Fibroblast of the aortic adventitia (primary cell): ENCODE measurements around the gene TLR7. TPM values are rescaled to one million over a fixed set of nuclear protein-coding genes. Genes with fewer than 3 reads are reported as not detected.

Source experiments
- DNase-seq: peaks from one replicate; pipeline ENCODE4 v3.0.0-alpha.2; 2010; ENCODE audit warnings: low read depth
- H3K4me3 ChIP-seq: 2 replicates; pipeline ENCODE4 v1.5.1; 2011; ENCODE audit warnings: low read depth, mild to moderate bottlenecking, control low read depth, low read length, moderate library complexity
- total RNA-seq: library from RNA; depleted of rRNA; stranded (reverse); fragments of >200 nt; gene quantifications from 2 replicates; pipeline ENCODE4 v1.2.3, GENCODE V29; 2012; ENCODE audit warnings: low replicate concordance
- TF ChIP-seq, protein P1 (sequence below): IDR thresholded peaks from 2 replicates; pipeline ENCODE4 v1.5.1; 2011; ENCODE audit warnings: mild to moderate bottlenecking, low read length, control low read depth, inconsistent platforms; ENCODE audit not compliant: insufficient read depth

TLR7 gene
- total RNA-seq, 1 donor: not detected

DNA sequence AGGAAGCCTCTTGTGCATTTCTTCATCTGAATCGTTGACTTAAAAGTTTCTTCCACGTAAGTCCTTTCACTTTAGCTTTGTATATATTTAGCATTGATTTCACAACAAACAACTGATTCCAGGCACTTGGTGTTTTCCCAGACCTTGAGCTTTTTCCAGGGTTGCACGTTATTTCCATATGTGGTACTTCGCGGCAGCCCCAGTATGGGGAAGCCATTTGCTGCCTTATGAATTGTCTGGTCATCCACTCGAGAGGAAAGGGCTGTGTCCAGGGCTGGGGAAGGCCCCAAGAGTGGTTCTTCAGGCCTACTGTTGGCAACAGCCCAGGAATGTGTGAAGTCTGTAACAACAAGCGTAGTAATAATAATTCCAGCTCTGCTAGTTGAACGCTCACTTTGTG lies 36.8 kb downstream of the TLR7 start:
- TF ChIP-seq, protein P1, sequence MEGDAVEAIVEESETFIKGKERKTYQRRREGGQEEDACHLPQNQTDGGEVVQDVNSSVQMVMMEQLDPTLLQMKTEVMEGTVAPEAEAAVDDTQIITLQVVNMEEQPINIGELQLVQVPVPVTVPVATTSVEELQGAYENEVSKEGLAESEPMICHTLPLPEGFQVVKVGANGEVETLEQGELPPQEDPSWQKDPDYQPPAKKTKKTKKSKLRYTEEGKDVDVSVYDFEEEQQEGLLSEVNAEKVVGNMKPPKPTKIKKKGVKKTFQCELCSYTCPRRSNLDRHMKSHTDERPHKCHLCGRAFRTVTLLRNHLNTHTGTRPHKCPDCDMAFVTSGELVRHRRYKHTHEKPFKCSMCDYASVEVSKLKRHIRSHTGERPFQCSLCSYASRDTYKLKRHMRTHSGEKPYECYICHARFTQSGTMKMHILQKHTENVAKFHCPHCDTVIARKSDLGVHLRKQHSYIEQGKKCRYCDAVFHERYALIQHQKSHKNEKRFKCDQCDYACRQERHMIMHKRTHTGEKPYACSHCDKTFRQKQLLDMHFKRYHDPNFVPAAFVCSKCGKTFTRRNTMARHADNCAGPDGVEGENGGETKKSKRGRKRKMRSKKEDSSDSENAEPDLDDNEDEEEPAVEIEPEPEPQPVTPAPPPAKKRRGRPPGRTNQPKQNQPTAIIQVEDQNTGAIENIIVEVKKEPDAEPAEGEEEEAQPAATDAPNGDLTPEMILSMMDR: no peak
- no peak overlapping the region for H3K4me3 ChIP-seq
- no peak for DNase-seq

DNA sequence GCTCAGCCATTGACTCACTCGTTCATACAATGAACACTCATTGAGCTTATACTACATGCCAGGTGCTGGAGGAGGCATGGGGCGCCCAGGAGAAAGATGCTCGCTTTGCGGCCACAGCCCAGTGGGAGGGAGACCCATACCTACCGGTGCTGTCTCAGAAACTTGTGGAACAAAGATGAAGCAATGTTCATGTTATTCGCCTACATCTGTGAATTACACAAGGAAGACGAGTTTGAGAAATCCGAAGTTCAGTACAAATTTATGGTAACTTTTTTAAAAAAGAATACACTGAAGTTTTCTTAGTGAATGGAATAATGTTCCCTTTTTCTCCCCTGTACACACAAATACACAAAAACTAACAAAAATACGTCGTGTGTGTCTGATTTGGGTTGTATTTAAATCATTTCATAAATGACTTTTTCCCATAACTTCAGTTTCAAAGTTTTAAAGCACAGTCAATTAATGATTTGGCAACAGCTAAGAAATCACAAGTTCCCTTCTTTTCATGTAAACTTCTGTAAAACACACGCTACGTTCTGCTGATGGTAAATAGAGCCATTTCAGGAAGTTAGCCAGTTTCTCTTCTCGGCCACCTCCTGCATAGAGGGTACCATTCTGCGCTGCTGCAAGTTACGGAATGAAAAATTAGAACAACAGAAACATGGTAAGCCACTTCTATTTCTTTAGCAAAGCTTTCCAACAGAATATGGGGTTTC lies 39.3 kb downstream of the TLR7 start, which contains the start of gene TLR8:
Gene TLR8, plus strand, starts transcription at position 575 of the 716 bp plus-strand sequence. Its CDS starts 87 bp downstream, at position 662.
- DNase-seq: no peak
- TF ChIP-seq, protein P1: no peak
- no peak within 1 kb of the TSS for H3K4me3 ChIP-seq

DNA sequence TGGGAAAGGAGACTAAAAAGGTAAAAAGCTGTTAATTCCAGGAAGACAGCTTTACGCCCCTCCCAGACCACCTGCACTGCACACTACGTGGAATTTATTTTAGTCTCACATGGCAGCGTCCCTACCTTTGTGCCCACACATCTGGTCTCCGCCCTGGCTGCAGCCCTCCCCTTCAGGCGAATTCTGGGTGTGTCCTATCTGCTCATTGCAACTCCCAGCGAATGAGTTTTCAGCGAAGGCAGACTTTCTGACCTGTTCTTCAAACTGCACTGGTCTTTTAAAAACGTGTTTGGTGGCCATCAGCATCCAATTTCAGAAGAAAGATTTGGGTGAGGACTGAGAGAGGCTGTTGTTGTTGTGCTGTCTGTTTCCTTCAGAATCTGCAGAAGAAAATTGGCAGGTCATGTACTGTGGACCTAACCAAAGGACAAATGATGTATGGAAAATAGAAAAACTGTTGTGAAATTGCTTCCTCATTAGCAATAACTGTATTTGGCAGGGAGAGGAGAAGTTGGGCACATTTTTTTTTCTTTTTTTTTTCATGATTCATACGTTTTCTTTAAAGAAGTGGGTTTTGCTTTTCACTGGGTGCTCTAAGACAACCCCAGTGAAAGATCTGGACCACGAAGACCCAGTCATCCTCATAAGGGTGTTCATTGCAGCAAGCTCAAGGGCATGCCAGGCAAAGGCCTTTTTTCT lies 43.7 kb downstream of the TLR7 start:
- DNase-seq: no peak

DNA sequence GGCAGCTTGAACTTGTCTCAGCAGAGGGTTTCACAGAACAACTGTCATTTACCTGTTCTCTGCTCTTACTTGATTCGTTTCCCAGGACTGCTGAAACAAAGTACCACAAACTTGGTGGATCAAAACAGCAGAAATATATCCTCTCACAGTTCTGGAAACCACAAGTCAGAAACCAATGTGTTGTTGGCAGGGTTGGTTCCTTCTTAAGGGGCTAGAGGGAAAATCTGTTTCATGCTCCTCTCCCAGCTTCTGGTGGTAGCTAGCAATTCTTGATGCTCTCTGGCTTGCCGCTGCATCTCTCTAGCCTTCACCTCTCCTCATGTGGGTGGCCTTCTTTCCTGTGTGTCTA lies 44.2 kb downstream of the TLR7 start:
- TF ChIP-seq, protein P1: no peak
- H3K4me3 ChIP-seq: no peak overlapping the region
- no peak for DNase-seq

More for the DNA sequence above, 43.7 kb downstream of the TLR7 start:
- H3K4me3 ChIP-seq: no peak overlapping the region
- TF ChIP-seq, protein P1: no peak

DNA sequence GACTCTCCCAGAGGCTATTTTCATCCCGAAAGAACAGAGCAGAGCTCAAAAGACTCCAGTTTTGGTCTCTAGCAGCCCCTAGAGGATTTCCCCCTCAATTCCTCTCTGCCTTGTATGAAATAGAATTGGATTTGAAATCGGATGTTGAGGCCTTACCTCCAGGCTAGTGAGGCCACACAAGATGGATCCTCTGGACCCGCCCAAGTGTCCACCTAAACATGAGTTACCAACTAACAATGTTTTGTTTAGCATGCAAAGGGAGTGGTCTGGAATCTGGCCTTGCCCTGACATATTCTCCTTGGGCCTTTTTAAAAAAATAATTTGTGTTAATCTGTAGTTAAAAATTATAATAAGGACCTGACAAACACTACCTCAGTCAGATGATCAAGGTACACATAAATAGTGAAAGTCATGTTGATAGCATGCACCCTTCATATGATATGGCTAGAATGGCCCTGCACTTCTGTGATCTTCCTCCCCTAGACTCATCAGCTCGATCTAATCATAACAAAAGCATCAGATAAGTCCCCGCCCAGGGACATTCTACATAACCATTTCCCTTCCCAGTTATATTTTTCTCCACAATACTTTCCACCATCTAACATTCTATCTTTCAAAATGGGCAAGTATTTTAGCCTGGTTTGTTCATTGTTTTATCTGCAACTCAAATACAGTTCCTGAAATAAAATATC lies 46.1 kb downstream of the TLR7 start:
- DNase-seq: no peak
- H3K4me3 ChIP-seq: no peak overlapping the region
- TF ChIP-seq, protein P1: no peak

DNA sequence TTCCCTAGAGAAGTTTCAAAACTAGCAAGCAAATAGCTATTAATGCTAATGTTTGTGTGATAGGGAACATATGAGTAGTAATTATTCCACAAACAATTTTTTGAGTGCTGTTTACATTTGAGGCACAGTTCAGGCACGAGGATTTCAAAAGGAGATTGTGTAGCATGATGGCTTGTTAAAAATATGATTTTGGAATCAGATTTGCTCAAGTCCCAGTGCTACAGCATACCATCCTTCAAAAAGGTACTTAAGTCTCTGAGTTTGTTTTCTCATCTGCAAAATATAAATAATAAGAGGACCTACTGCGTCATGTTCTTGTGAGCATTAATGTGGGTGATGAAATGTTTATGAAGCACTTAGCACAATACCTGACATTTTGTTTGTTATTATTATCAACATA lies 50.9 kb downstream of the TLR7 start:
- TF ChIP-seq, protein P1: no peak
- H3K4me3 ChIP-seq: no peak overlapping the region
- DNase-seq: no peak
